Myocyte (in vitro differentiated cells): ENCODE results near the gene PHF10. TPM values are rescaled to one million over a fixed set of nuclear protein-coding genes. Genes with fewer than 3 reads are reported as not detected.
"Not testable (repeated sequence)": the region's sequence is repeated elsewhere in the genome, so short reads cannot be mapped to it uniquely, and the experiment has no call there.

Source experiments
- DNase-seq: peaks from one replicate; pipeline ENCODE4 v3.0.0-alpha.2; 2012; ENCODE audit warnings: low read depth
- polyA plus RNA-seq: library from polyadenylated mRNA; unstranded; fragments of >200 nt; gene quantifications from one replicate; pipeline ENCODE4 v1.2.1, GENCODE V29; 2012; ENCODE audit warnings: missing spikeins
- total RNA-seq: library from RNA; depleted of rRNA; stranded (reverse); fragments of >200 nt; gene quantifications from 2 replicates; pipeline ENCODE4 v1.2.3, GENCODE V29; 2014

The PHF10 gene
- 44.1 and 44.9 TPM in 2 replicates for total RNA-seq
- polyA plus RNA-seq: 35.0 TPM

- peak; percentile 54 for DNase-seq
Observed at GRCh38 chr6:169724494-169725124, at the start of gene PHF10. PHF10 (minus strand) TSS chr6:169724500; CDS start chr6:169723931, 569 bp downstream.

- DNase-seq: no peak
Observed at GRCh38 chr6:169766921-169767736, 42.8 kb upstream of the PHF10 start.

- no peak for DNase-seq
Observed at GRCh38 chr6:169766232-169766631, 41.9 kb upstream of the PHF10 start.

- not testable (repeated sequence) for DNase-seq
Observed at GRCh38 chr6:169765789-169766188, 41.5 kb upstream of the PHF10 start.

- no peak for DNase-seq
Observed at GRCh38 chr6:169763881-169764280, 39.6 kb upstream of the PHF10 start.

GRCh38 chr6:169763308-169763707, 39.0 kb upstream of the PHF10 start:
- DNase-seq: no peak

GRCh38 chr6:169755162-169755561, 30.9 kb upstream of the PHF10 start:
- no peak for DNase-seq

- DNase-seq: peak; percentile 13
Observed at GRCh38 chr6:169752074-169752623, 27.8 kb upstream of the PHF10 start.

GRCh38 chr6:169751242-169752073, 27.2 kb upstream of the PHF10 start, which contains the start of the genes DYNLT2 and ERMARD:
DYNLT2 (minus strand) TSS chr6:169751572; CDS start chr6:169751458, 114 bp downstream.
ERMARD (plus strand) TSS chr6:169751622; CDS start chr6:169751658, 36 bp downstream.
- DNase-seq: peak; percentile 96

- DNase-seq: no peak
Observed at GRCh38 chr6:169746556-169746955, 22.3 kb upstream of the PHF10 start.

- DNase-seq: no peak
Observed at GRCh38 chr6:169745405-169745804, 21.1 kb upstream of the PHF10 start.

GRCh38 chr6:169741344-169741743, 17.0 kb upstream of the PHF10 start:
- DNase-seq: no peak

- peak; percentile 19 for DNase-seq
Observed at GRCh38 chr6:169738976-169739529, 14.8 kb upstream of the PHF10 start.

GRCh38 chr6:169738204-169738975, 14.1 kb upstream of the PHF10 start:
- DNase-seq: peak; percentile 68

- DNase-seq: no peak
Observed at GRCh38 chr6:169729961-169730360, 5.7 kb upstream of the PHF10 start.

- DNase-seq: no peak
Observed at GRCh38 chr6:169726963-169727362, 2.7 kb upstream of the PHF10 start.

- no peak for DNase-seq
Observed at GRCh38 chr6:169726049-169726400, 1.7 kb upstream of the PHF10 start.

GRCh38 chr6:169725125-169726048, 1.1 kb upstream of the PHF10 start:
- DNase-seq: peak; percentile 51

GRCh38 chr6:169723991-169724493, 258 bp downstream of the PHF10 start:
- DNase-seq: peak; percentile 37
